HG02885 (cell line): ENCODE measurements around the gene TCF12.
"Not testable (repeated sequence)": the region's sequence is repeated elsewhere in the genome, so short reads cannot be mapped to it uniquely, and the experiment has no call there.

Experiments used
- ATAC-seq: cut with Tn5 transposase; IDR thresholded peaks from one replicate; pipeline ENCODE4 v1.9.1; 2021; ENCODE audit warnings: mild to moderate bottlenecking; ENCODE audit not compliant: unreplicated experiment, poor library complexity

The TCF12 gene

GRCh38 chr15:57118013-57118799 is 199.8 kb downstream of the TCF12 start:
- peak; percentile 58 for ATAC-seq

GRCh38 chr15:57122080-57122840 is 203.8 kb downstream of the TCF12 start:
- ATAC-seq: no peak

GRCh38 chr15:57124036-57124435 is 205.6 kb downstream of the TCF12 start:
- ATAC-seq: no peak

GRCh38 chr15:57129064-57129463 is 210.6 kb downstream of the TCF12 start:
- no peak for ATAC-seq

GRCh38 chr15:57130956-57131355 is 212.5 kb downstream of the TCF12 start:
- no peak for ATAC-seq

GRCh38 chr15:57133127-57133968 is 214.9 kb downstream of the TCF12 start:
- no peak for ATAC-seq

- no peak for ATAC-seq
Observed at GRCh38 chr15:57134071-57134605, 215.7 kb downstream of the TCF12 start.

GRCh38 chr15:57134851-57135250 is 216.4 kb downstream of the TCF12 start:
- no peak for ATAC-seq

- no peak for ATAC-seq
Observed at GRCh38 chr15:57135800-57136199, 217.4 kb downstream of the TCF12 start.

GRCh38 chr15:57138349-57138788 is 219.9 kb downstream of the TCF12 start:
- ATAC-seq: no peak

GRCh38 chr15:57143511-57144078 is 225.2 kb downstream of the TCF12 start:
- no peak for ATAC-seq

GRCh38 chr15:57144448-57144847 is 226.0 kb downstream of the TCF12 start:
- no peak for ATAC-seq

- no peak for ATAC-seq
Observed at GRCh38 chr15:57146506-57147201, 228.2 kb downstream of the TCF12 start.

- ATAC-seq: no peak
Observed at GRCh38 chr15:57147621-57148020, 229.2 kb downstream of the TCF12 start.

- no peak for ATAC-seq
Observed at GRCh38 chr15:57148262-57148661, 229.8 kb downstream of the TCF12 start.

GRCh38 chr15:57149196-57149595 is 230.8 kb downstream of the TCF12 start:
- ATAC-seq: no peak

- no peak for ATAC-seq
Observed at GRCh38 chr15:57150066-57150865, 231.8 kb downstream of the TCF12 start.

GRCh38 chr15:57150866-57151203 is 232.4 kb downstream of the TCF12 start:
- not testable (repeated sequence) for ATAC-seq

- ATAC-seq: no peak
Observed at GRCh38 chr15:57152133-57152532, 233.7 kb downstream of the TCF12 start.
